Peyer's patch (tissue), 4 donors: ENCODE measurements around the gene SNUPN.

Experiments used
- POLR2A ChIP-seq, 2 donors: fragments of 450-650 bp; IDR thresholded peaks; one replicate each; pipeline ENCODE4 v1.5.1; 2017; ENCODE audit warnings: antibody characterized with exemption in 2 of 2, mild to moderate bottlenecking in 2 of 2, moderate library complexity in 2 of 2
- TF ChIP-seq, protein P1 (sequence below), 6 experiments: fragments of 450-650 bp in 4 of 6; fragments of 200-600 bp in 2 of 6; sonication (generic) in 1 of 6; IDR thresholded peaks; one replicate each; pipeline ENCODE4 v1.5.1; 2017 to 2019; ENCODE audit warnings: antibody characterized with exemption in 6 of 6, mild to moderate bottlenecking in 3 of 6, moderate library complexity in 1 of 6

DNA sequence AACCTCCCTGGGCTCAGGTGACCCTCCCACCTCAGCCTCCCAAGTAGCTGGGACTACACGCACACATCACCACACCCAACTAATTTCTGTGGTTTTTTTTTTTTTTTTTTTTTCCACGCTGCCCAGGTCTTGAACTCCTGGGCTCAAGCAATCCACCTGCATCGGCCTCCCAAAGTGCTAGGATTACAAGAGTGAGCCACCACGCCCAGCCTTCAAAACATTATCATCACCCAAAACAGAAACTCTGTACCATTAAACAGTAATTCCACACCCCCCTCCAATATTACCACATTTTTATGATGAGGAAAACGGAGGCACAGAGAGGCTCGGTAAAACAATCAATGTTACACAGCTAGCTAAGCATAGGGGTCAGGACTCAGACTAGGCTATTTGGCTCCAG is 10.5 kb upstream of the SNUPN start:
- TF ChIP-seq POLR2A (IDR thresholded peaks at IDR 0.05) = no peak
- TF ChIP-seq, protein P1, sequence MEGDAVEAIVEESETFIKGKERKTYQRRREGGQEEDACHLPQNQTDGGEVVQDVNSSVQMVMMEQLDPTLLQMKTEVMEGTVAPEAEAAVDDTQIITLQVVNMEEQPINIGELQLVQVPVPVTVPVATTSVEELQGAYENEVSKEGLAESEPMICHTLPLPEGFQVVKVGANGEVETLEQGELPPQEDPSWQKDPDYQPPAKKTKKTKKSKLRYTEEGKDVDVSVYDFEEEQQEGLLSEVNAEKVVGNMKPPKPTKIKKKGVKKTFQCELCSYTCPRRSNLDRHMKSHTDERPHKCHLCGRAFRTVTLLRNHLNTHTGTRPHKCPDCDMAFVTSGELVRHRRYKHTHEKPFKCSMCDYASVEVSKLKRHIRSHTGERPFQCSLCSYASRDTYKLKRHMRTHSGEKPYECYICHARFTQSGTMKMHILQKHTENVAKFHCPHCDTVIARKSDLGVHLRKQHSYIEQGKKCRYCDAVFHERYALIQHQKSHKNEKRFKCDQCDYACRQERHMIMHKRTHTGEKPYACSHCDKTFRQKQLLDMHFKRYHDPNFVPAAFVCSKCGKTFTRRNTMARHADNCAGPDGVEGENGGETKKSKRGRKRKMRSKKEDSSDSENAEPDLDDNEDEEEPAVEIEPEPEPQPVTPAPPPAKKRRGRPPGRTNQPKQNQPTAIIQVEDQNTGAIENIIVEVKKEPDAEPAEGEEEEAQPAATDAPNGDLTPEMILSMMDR (IDR thresholded peaks at IDR 0.05) = no peak
